Measurements from ENCODE around the gene VPS52.
A peak's percentile ranks its signal among the peaks of the same experiment; 100 is the strongest.

The VPS52 gene, protein sequence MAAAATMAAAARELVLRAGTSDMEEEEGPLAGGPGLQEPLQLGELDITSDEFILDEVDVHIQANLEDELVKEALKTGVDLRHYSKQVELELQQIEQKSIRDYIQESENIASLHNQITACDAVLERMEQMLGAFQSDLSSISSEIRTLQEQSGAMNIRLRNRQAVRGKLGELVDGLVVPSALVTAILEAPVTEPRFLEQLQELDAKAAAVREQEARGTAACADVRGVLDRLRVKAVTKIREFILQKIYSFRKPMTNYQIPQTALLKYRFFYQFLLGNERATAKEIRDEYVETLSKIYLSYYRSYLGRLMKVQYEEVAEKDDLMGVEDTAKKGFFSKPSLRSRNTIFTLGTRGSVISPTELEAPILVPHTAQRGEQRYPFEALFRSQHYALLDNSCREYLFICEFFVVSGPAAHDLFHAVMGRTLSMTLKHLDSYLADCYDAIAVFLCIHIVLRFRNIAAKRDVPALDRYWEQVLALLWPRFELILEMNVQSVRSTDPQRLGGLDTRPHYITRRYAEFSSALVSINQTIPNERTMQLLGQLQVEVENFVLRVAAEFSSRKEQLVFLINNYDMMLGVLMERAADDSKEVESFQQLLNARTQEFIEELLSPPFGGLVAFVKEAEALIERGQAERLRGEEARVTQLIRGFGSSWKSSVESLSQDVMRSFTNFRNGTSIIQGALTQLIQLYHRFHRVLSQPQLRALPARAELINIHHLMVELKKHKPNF

DNA sequence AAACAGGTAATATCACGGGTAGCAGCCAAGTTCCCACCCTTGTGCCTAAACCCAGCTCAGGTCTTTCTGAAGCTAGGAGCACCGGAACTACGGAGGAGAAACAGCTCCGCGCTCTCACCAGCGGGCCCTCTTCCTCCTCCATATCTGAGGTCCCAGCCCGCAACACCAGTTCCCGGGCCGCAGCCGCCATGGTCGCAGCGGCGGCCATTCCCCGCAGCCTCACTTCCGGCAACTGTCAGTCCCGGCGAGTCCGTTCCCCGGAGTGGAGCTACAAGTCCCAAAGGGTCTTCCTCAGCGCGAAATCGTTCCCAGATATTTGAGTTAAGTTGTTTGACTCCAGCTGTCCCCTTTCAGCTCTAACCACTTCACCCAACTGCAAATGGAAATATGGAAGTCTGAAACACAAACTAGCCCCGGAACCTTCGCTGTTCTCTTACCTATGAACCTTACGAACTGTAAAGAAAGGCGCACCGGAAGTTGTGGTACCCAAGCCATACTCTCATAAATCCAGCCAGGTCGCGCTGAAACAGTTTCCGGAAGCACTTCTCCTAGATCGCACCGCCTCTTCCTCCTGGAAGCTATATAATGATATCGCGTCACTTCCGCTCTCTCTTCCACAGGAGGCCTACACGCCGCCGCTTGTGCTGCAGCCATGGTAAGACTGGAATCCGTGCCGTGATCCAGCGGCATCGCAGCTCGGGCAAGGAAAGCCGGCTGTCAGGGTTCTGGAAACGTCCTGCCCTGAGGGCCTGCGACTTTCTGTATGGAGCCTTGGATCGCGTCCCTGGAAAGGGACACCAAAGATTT, at the start of gene VPS52, which contains the start of gene RPS18:
TSS of gene VPS52 (minus strand) at position 409 of the 807 bp plus-strand sequence. CDS start at position 208, 201 bp downstream.
TSS of gene RPS18 (plus strand) at position 608 of the 807 bp plus-strand sequence. CDS start at position 653, 45 bp downstream.
- peak; percentile 87 for DNase-seq

DNA sequence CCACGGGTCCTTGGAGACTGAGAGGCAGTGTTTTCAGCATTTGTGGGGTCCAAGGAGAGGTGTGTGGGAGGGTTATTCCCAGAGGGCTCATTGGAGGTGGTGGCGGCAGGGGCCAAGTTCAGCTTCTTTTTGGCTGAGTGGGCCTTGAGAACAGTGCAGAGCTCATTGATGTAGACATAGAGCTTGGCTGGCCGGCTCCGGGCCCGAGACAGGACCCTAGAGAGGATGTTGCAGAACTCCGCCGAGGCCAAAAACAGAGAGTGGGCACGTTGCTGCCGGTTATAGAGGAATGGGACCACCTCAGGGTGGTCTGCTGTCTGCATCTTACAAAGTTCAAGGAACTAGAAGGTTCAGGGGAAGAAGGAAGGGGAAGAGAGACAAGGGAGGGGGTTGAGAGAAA, 49.6 kb upstream of the VPS52 start:
- DNase-seq = no peak

DNA sequence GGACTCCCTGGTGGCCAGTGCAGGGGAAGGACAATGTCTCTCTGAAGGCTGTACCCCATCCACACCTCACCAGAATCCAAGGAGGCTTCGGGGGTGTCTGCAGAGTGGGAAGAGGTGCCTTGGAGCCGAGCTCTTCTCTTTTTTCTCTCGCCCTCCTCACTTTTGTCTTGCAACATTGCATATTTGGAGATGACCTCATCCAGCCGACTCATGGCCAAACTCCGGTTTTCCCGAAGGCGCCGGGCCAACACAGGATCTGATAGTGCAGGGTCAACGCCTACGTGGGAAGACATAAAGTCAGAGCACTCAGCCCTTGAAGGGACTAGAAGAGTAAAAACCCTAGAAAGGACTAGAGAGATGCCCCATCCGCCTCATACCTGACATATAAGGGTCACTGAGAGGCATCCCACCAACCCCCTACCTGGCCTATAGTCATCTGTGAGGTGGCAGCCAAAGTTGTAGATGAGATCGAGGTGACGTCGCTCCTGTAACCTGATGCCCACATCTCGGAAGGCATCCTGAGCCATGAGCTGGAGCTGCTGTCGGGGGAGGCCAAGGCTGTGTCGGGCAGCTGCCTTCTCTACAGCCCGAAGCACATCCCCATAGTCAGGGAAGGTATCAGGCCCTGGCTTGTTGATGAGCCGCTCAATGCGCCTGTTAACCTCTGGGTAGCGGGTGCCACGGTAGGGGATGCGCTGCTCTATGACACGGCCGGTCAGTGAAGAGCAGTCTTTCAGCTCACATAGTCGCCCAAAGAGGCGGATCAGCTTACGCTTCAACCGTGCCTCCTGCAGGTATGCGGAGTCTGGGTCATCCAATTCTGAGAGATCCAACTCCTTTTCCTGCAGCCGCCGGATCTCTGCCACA, 48.9 kb upstream of the VPS52 start:
- DNase-seq = no peak

DNA sequence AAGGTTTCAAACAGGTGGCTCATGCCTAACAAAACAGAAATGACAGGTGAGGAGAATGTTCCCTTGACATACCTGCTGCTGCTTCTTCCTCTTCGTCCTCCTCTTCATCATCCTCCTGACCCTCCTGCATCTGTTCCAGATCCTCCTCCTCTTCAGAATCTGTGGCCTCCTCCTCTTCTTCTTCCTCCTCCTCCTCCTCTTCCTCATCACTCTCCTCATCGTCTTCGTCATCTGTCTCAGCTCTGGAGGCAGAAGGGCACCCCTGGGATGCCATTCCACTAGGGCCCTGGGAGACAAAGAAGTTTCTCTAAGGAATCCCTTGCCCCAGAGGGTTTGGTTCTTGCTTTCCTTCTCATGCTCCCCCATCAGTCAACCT, 48.3 kb upstream of the VPS52 start:
- no peak for DNase-seq

DNA sequence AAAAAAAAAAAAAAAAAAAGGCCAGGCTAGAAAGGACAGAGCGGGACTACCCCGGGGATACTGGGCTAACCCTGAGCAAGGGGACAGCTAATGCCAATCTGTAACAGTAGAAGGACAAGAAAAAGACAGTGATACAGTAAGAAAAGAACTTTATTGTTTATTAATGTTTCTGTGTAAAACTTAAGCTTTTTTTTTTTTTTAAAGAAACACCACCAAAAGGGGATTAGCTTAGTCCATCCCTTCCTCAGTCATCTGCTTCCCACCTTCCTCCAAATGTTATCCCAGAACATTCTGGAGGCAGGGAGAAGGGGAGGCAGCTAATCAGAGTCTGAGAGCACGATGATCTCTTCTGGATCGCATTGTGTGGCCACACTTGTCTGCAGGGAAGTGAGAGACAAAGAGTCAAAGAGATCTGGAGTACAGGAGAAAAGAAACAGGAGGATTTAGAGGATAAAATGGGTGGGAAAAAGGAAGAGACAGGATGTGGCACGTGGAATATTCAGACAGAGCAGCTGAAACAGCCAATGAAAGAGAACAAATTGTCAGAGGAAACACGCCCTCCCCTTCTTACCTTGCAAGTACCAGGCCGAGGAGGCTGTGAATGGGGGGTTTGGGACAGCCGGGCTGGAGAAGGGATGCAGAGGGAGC, 46.9 kb upstream of the VPS52 start:
- DNase-seq = no peak

DNA sequence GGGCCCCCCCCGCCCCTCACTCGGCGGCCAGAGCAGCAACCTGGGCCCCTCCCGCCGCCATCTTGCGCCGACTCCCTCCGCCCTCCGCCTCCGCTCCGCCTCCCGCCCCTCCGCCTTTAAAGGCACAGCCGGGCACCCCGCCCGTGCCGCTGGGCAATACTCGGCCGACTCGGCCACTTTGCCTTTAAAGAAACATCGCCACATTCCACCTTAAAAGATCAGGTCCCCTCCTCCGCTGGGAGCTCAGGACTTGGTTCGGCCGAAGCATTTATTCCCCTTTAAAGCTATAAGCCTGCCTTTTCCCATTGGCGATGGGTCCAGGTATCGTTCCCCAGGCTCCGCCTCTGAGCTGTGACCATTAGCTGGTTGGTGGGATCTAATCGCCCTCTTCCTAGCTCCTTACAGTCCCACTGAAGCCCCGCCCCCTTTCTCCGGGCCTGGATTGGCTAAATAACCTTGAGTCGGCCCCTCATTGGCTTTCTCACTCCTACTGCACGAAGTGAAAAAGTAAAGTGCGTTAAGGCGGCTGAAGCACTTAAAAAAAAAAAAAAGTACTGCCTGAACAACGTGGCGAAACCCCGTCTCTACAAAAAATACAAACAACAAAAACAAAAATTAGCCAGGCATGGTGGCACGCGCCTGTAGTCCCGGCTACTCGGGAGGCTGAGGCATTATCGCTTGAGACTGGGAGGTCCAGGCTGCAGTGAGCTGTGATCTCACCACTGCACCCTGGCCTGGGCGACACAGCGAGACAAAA, 46.2 kb upstream of the VPS52 start, which contains the start of gene ZBTB22:
TSS of gene ZBTB22 (minus strand) at position 76 of the 757 bp plus-strand sequence. CDS start 828 bp downstream, outside the sequence.
- DNase-seq = peak; percentile 85

DNA sequence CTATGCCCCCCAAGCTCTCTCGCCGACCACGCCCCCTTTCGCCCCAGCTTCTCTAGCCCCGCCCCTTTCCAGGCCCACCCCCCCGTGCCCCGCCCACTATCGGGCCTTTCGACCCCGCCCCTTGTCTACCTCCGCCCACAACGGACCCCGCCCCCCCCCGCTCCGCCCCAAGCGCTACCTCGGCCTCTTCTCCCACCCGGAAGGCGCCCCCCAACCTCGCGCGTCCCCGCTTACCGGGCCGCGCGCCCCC, 45.7 kb upstream of the VPS52 start:
- DNase-seq = no peak

DNA sequence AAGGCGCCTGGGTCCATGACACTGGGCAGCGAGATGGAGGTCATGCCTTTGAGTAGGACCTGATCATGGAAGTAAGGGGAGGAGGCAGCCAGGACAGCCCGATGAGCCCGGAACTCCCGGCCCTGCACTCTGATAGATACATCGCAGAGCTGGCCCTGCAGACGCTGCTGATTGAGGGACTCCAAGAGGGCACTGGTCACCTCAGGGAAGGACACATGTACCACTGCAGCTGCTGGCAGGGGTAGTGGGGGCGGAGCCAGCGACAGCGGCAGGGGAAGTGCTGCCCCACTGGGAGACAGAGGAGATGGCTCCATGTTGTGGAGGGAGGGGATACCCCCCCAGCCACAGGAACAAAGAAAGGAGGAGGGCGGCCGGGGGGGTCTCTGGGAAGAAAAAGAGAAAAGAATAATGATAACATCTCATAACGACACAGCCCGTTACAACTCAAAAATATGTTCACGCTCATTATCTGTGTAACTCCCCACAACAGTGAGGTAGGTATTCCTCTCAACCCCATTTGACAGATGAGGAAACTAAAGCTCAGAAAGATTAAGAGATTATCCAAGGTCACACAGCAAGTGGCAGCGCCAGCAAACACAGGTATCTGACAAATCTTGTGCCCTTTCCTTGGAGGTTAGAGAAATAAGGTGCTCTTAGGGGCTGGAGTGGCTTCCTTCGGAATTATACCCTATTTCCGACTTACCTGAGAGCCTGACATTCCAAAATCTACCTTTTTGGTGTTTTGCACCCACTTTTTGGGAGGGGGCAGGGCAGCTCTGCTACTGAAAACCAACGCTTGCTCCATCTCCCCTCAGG, 45.1 kb upstream of the VPS52 start:
- DNase-seq = no peak

DNA sequence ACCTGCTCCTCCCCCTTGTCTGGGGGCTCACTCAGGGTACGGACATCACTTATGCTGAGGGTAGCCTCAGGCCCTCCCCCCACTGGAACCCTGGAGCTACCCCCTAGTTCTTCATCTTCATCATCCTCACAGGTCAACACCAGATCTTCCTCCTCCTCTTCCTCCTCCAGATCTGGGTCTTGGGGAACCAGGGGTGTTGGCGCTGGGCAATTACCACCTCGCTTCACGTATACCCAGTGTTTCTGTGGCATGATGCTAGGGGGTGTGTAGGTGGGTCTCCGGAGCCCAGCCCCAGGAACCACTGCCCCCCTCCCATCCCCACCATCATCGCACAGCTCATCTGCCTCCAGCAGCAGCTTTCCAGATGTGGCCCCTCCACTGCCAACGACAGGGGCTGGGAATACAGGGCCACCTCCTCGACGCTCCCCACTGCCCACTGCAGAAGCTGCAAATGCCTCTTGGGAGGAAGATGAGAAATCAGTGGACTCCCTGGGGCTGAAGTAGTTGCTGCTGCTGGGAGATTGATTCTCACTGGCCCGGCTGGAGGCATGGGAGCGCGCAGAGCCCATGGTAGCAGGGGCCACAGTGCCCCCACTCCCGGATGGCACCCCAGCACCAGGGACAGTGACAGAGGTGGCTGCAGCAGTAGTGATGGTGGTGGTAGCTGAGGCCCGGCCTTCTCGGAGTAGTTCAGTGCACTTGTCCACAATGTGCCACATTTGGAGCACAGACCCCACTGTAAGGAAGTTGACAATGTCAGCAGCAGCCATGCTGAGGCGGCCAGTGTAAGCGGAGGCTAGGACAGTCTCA, 44.3 kb upstream of the VPS52 start:
- no peak for DNase-seq

DNA sequence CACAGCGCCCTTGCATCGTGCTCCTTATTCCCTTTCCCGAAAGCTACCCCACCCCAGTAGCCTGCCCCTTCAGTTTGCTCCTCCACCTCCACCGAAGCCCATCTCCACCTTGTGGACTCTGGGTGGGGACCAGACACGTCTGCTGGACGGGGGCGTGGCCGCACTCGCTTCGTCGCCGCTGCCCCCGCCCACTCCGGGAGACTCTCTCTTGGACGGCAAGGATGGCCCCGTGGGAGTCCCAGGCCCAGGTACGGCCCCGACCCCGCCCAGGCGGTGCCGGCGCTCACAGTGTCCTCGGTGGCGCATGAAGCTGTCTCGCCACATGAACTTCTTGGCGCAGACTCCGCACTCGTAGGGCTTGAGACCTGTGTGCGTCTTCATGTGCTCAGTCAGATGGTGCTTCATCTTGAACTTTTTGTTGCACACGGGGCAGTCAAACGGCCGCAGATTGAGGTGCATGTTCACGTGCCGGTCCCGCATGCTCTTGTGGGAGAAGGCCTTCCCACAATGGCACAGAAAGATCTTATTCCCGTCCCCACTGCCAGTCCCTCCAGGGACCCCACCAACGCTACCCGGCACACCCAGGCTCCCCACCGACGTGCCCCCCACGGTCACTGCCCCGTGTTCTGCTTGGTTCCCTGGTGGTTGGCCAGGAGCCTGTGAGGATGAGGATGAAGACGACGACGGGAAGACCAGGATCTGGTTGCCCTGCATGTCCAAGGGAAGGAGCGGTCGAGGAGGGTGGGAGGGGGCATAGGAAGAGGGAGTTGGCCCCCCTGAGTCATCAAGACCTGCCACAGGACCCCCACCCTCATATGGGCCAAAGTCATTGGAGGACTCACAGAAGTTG, 43.5 kb upstream of the VPS52 start:
- DNase-seq = no peak

DNA sequence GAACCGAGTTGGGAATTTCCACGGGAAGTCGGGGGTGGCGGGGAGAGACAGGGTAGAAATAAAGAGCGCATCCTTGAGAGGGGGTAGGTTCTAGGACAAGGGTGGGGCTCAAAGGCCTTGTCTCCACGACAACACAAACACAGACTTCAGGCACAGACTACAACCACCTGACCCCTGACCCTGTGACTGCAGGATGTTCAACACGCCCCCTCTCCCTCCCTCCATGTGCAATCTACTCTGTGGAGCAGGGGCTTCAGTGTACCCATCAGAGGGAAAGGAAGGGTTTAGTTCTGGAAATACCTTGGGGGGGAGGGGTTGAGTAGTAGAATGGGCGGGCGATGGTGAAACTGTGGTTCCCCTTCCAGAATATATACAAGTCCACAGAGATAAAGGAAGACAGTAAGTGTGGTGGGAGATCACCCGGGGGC, 42.9 kb upstream of the VPS52 start:
- DNase-seq = peak; percentile 37

DNA sequence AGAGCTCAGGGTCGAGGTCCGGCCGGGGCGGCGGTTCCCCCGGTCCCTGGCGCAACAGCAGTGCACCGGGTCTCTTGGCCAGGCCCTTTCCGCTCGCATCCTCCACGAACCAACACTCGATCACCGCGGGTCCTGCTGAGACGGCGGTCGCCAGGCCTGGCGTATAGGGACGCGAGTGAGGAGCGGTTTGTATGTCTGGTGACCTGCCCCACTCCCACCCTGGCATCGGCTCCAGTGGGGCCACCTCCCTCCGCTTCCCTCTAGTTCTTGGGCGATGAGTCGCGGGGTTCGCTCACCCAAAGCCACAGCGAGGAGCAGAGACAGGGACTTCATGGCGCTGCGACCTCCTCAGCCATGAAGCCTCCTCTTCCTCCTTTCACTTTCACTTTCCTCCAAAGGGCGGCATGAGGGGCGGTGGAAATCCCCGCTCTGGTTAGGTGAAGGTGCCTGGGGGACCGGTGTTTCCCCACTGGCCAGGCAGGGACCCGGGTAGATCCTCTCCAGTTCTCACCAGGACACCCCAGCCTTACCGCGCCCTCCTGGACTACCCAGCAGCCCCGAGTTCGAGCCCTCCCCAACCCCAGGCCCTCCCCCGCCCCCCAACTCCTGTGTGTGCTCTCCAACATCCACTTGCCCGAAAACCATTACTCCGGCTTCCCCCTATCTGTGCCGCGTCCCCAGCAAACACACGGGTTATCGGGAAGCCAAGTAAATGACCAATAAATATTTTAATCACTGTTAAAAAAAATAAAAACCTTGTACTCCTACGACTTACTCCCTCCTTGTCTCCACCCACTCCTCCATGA, 42.2 kb upstream of the VPS52 start, which contains the start of gene TAPBP:
TSS of gene TAPBP (minus strand) at position 370 of the 806 bp plus-strand sequence. CDS start at position 333, 37 bp downstream.
- peak; percentile 83 for DNase-seq

DNA sequence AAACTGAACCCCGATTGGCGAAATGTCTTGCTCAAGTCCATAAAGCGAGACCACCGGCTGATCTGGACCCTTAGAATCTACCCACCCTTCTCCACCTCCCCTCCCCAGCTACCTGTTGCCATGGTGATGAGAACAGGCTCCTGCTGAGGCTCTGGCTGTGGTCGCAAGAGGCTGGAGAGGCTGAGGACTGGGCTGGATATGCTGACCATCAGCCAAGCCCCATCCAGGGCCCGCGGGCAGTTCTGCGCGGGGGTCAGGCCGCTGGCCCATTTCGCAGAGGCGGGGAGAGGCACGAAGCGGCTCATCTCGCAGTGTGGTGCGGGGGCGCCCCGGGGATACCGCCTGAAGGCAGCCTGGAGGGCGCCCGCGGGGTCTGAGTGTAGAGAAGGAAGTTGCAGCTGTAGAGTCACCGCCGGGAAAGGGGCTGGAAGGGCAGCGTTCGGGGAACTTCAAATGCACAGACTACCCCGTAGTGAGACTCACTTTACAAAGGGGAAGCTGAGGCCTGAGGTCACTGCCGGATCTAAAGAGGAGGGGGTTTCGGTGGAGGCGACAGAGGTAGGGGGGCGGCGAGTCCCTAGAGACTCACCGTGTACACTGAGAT, 41.5 kb upstream of the VPS52 start:
- DNase-seq = peak; percentile 54

DNA sequence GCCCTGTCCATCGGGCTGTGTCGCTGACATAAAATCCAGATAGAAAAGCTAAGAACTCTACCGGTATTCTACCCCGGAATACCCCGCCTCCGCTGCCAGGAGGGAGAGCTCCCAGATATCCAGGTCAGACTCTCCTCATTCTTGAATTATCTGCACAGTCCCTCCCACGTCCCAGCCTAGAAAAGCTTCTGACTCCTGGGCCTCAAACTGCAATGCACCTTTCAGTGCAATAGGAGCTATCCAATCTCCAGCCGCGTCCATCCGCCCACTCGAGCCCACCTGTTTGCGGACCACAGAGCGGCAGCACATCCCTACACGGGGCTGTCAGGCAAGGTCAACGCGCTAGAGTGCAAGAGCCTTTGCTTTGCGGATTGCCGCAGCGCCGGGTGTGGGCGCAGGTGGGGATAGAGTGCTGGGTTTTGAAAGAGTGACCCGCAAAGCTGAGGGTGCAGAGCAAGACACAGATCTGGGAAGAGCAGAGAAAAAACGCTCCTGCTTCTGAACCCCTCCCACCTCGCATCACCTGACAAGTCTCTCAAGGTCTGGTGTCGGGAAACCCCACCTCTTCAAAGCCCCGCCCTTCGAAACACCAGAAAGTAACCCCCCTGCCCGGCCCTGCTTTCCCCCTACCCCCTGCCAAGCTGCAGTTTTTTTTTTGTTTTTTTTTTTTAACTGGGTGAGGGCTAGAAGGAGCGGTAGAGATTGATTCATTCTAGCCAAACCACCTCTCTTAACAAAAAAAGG, 40.9 kb upstream of the VPS52 start:
- peak; percentile 58 for DNase-seq

DNA sequence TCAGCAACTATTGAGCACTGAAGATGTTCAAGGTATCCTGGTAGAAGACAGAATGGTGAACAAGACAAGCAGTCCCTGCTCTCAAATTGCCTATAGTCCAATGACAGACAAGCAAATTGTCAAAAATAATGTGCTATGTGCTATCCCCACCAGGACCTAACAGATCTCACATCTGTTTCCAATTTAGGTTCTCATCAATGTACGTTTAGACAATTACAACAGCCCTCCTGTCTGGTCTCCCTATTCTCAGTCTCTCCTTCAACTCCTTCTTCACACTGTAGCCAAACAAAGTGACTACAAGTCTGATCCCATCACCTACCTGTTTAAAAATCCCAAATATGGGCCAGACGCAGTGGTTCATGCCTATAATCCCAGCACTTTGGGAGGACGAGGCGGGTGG, 34.7 kb upstream of the VPS52 start:
- DNase-seq = no peak

DNA sequence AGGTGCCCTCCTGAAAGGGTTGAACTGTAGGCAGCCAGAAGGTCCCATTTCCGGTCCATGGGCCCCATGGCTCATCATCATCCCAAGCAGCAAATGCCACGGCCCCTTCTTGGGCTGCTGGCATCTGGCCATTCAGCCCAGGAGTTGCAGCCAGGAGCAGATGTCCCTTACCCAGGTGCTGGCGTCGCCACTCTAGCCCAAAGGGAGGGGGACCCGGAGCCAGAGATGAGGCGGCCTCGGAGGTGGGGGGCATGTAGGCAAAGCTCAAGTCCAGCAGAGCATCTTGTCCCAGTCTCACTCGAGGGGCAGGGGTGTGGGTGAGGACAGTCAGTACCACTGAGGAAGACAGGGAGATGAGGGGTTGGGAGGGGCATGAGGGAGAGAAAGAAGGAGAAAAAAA, 33.4 kb upstream of the VPS52 start:
- no peak for DNase-seq
